ENCODE results near the gene ADSS1. TPM values are rescaled to one million over a fixed set of nuclear protein-coding genes. Genes with fewer than 3 reads are reported as not detected.

ADSS1 gene
- polyA plus RNA-seq, 1 donor (not counting 4 experiments of a cell fraction or from before 2014, with no cell fraction given) = 1.7 TPM

GRCh38 chr14:104732355-104732804, 8.4 kb downstream of the ADSS1 start:
- DNase-seq (ENCODE audit: low read depth, low spot score) (no peak), FAIRE-seq (no peak)
- peak overlapping the region; percentile 68 for H3K27ac ChIP-seq (ENCODE audit: control insufficient read depth, insufficient read depth, low read length)

GRCh38 chr14:104732931-104733681, 9.1 kb downstream of the ADSS1 start:
- H2AFZ ChIP-seq (ENCODE audit: control insufficient read depth, low read length) = peak overlapping the region; percentile 49
- no peaks in the 10 kb centered on the region for H3K27me3 ChIP-seq (ENCODE audit: control insufficient read depth, extremely low read depth, insufficient read depth, low read length)
- FAIRE-seq = peak; percentile 26

More at GRCh38 chr14:104732355-104732804, 8.4 kb downstream of the ADSS1 start:
- no peaks in the 10 kb centered on the region for H3K9me3 ChIP-seq (ENCODE audit: control insufficient read depth, low read depth, low read length)
- peak overlapping the region; percentile 58 for H3K9ac ChIP-seq (ENCODE audit: control insufficient read depth, extremely low read depth, insufficient read depth, low read length)
- no peaks in the 10 kb centered on the region for H3K27me3 ChIP-seq (ENCODE audit: control insufficient read depth, extremely low read depth, insufficient read depth, low read length)
- H3K4me2 ChIP-seq (ENCODE audit: control insufficient read depth, extremely low read depth, insufficient read depth, low read depth, low read length) = peak overlapping the region; percentile 54
- H3K36me3 ChIP-seq (ENCODE audit: control insufficient read depth in 2 of 2, extremely low read depth in 1 of 2, insufficient read depth in 2 of 2, low read length in 2 of 2) = no peaks in the 10 kb centered on the region
- dilution Hi-C loops (cut with MboI; ENCODE audit: extremely low pct_ligation_motif_present, low sequenced_read_pairs) = no loop called here
- TF ChIP-seq EZH2 (IDR thresholded peaks at IDR 0.05; ENCODE audit: low read length) (no peak), CTCF (optimal IDR thresholded peaks at IDR 0.05 in 1 of 3, IDR thresholded peaks at IDR 0.05 in 1 of 3, conservative IDR thresholded peaks at IDR 0.05 in 1 of 3; ENCODE audit: extremely low read depth in 1 of 3, insufficient read depth in 2 of 3, low read length in 3 of 3) (no peak)
- peak overlapping the region in 1 of 3 experiments; percentile 13 for H3K4me3 ChIP-seq (ENCODE audit: control insufficient read depth in 2 of 3, extremely low read depth in 1 of 3, insufficient read depth in 2 of 3, low read depth in 1 of 3, low read length in 3 of 3)
- no peaks in the 10 kb centered on the region for H3K9me1 ChIP-seq (ENCODE audit: control insufficient read depth, extremely low read depth, insufficient read depth, low read length)
- H3K79me2 ChIP-seq (ENCODE audit: control insufficient read depth, insufficient read depth, low read length) = no peaks in the 10 kb centered on the region
- peaks cover 20% of the 10 kb centered on the region for H3K4me1 ChIP-seq (ENCODE audit: control insufficient read depth, extremely low read depth, insufficient read depth, low read length)
- H2AFZ ChIP-seq (ENCODE audit: control insufficient read depth, low read length) = no peak overlapping the region
- H4K20me1 ChIP-seq (ENCODE audit: control insufficient read depth, extremely low read depth, insufficient read depth, low read length) = no peaks in the 10 kb centered on the region

More at GRCh38 chr14:104732931-104733681, 9.1 kb downstream of the ADSS1 start:
- Histone ChIP-seq H3K4me1 (ENCODE audit: control insufficient read depth, extremely low read depth, insufficient read depth, low read length) (peaks cover 20% of the 10 kb centered on the region), H3K4me2 (ENCODE audit: control insufficient read depth, extremely low read depth, insufficient read depth, low read depth, low read length) (peak overlapping the region; percentile 54), H3K4me3 (ENCODE audit: control insufficient read depth in 2 of 3, extremely low read depth in 1 of 3, insufficient read depth in 2 of 3, low read depth in 1 of 3, low read length in 3 of 3) (peak overlapping the region in 1 of 3 experiments; percentile 13), H3K9me1 (ENCODE audit: control insufficient read depth, extremely low read depth, insufficient read depth, low read length) (no peaks in the 10 kb centered on the region), H3K79me2 (ENCODE audit: control insufficient read depth, insufficient read depth, low read length) (no peaks in the 10 kb centered on the region), H3K27ac (ENCODE audit: control insufficient read depth, insufficient read depth, low read length) (peak overlapping the region; percentile 68), H3K9ac (ENCODE audit: control insufficient read depth, extremely low read depth, insufficient read depth, low read length) (peak overlapping the region; percentile 58), H3K9me3 (ENCODE audit: control insufficient read depth, low read depth, low read length) (no peaks in the 10 kb centered on the region), H3K36me3 (ENCODE audit: control insufficient read depth in 2 of 2, extremely low read depth in 1 of 2, insufficient read depth in 2 of 2, low read length in 2 of 2) (no peaks in the 10 kb centered on the region), H4K20me1 (ENCODE audit: control insufficient read depth, extremely low read depth, insufficient read depth, low read length) (no peaks in the 10 kb centered on the region)
- no peak for DNase-seq (ENCODE audit: low read depth, low spot score)
- dilution Hi-C loops (cut with MboI; ENCODE audit: extremely low pct_ligation_motif_present, low sequenced_read_pairs) = no loop called here
- no peak for TF ChIP-seq EZH2 (IDR thresholded peaks at IDR 0.05; ENCODE audit: low read length)
- TF ChIP-seq CTCF (optimal IDR thresholded peaks at IDR 0.05 in 1 of 3, IDR thresholded peaks at IDR 0.05 in 1 of 3, conservative IDR thresholded peaks at IDR 0.05 in 1 of 3; ENCODE audit: extremely low read depth in 1 of 3, insufficient read depth in 2 of 3, low read length in 3 of 3) = no peak

Measured in keratinocyte (primary cell).